Epidermal melanocyte (primary cell): ENCODE measurements around the gene OR10P1.

Experiments
- DNase-seq: peaks from one replicate; pipeline ENCODE4 v3.0.0; 2011; ENCODE audit warnings: low spot score; ENCODE audit not compliant: insufficient read length

The OR10P1 gene

DNA sequence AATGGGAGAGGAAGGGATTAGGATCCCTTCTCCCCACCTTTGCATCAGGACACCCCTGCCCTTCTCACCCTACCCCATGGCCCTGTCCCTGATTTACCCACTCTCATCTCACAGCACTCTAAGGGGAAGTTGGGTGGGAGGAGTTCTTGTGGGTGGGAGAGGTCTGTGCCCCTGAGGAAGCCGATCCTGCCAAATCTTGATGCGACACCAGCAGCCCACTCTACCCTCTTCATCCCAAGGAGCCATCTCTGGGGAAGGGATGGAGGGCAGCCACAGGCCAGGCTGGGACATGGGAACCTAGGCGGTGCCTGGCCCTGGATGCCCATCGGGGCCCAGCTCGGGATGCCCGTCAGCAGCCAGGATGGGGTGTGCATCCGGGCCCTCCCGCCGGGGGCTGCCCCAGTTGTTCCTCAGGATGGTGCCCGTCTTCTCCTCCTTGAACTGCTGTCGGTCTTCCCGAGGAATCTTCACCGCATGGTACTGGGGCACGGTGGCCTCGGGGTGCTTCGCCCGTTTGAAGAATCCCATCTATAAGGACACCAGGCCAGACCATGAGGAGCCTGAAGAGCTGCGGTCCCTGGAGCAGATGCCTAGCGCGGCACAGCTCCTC, 48.2 kb downstream of the OR10P1 start:
- no peak for DNase-seq

DNA sequence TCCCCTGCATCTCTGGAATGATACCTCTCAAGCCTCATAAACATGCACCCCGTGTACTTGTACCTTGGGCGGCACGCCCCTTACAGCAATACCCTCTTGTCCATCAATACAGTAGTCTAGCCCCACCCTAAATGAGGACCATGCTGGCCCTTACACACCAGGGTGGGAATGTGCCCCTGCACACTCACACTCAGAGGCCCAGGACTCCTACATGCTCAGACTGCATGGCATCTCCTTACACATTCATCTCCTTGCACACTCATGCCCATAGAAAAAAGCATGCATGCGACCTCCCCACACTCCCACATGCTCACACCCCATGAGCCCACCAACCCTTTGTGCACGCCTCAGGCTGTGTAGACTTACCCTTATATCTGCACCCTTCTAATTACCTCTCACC, 49.0 kb downstream of the OR10P1 start:
- no peak for DNase-seq

DNA sequence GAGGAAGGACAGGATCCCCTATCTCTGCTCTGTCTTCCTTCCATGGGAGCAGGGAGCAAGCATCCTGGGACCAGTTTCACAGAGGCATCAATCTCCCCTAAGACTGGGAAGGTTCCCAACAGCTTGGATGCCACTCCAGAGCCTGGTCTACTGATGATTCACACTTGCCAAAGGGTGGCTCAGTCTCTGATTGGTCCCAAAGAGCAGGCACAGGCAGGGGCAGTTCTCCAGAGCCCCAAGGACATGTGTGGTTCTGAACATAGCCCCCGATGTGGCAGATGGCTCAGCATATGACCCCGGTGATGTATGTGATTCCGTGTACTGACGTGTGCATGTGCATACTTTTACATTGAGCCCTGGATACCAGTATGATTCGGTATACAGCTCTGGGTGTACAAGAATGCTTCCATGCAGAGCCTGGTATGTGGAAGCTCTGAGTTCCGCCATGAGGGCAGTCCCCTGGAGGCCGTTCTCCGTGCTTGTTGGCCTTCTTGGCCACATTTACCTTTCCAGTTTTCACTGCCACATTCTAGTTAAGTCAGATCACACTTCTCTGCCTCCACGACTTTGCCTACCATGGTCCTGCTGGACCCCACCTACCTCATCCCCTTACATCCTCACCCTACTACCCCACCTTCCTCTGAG, 49.8 kb downstream of the OR10P1 start:
- DNase-seq = no peak
